Neural cell (in vitro differentiated cells): ENCODE results near the gene RAPGEF2. TPM values are rescaled to one million over a fixed set of nuclear protein-coding genes. Genes with fewer than 3 reads are reported as not detected.

Experiments
- H2AFZ ChIP-seq: fragments of 200-600, 300-800 bp; sonication (generic), shearing (Covaris generic); 2 replicates; pipeline ENCODE4 v1.6.0; 2014; ENCODE audit warnings: low read depth, mild to moderate bottlenecking, antibody characterized with exemption, low read length, moderate library complexity
- H3F3A ChIP-seq: fragments of 200-600 bp; shearing (Covaris generic); 2 replicates; pipeline ENCODE4 v1.6.1; 2016; ENCODE audit warnings: mild to moderate bottlenecking, moderate library complexity, mixed read lengths, antibody characterized with exemption, low read length; ENCODE audit not compliant: insufficient read depth, poor library complexity, severe bottlenecking
- H3K27ac ChIP-seq: fragments of 200-600, 300-800 bp; sonication (generic), shearing (Covaris generic); 2 replicates; pipeline ENCODE4 v1.5.1; 2014; ENCODE audit warnings: mild to moderate bottlenecking, low read length, moderate library complexity
- H3K27me3 ChIP-seq: fragments of 300-800, 200-600 bp; sonication (generic), shearing (Covaris generic); 2 replicates; pipeline ENCODE4 v1.6.0; 2014; ENCODE audit warnings: mild to moderate bottlenecking, low read depth, low read length, moderate library complexity; ENCODE audit not compliant: insufficient read depth
- H3K36me3 ChIP-seq: fragments of 300-800, 200-600 bp; sonication (generic), shearing (Covaris generic); 2 replicates; pipeline ENCODE4 v1.5.1; 2014; ENCODE audit warnings: mild to moderate bottlenecking, antibody characterized with exemption, low read length, moderate library complexity; ENCODE audit not compliant: insufficient read depth
- H3K4me2 ChIP-seq: fragments of 300-800, 200-600 bp; sonication (generic), shearing (Covaris generic); 2 replicates; pipeline ENCODE4 v1.6.0; 2014; ENCODE audit warnings: mild to moderate bottlenecking, low read length
- H3K4me3 ChIP-seq: fragments of 300-800, 200-600 bp; sonication (generic), shearing (Covaris generic); 2 replicates; pipeline ENCODE4 v1.5.1; 2014; ENCODE audit warnings: mild to moderate bottlenecking, low read length, moderate library complexity
- H3K79me2 ChIP-seq: fragments of 200-600 bp; shearing (Covaris generic); replicated peaks from 2 replicates; pipeline ENCODE4 v1.6.0; 2014; ENCODE audit warnings: mild to moderate bottlenecking, low read length, moderate library complexity; ENCODE audit not compliant: insufficient read depth
- H3K9ac ChIP-seq: fragments of 300-800, 200-600 bp; sonication (generic), shearing (Covaris generic); 2 replicates; pipeline ENCODE4 v1.6.1; 2016; ENCODE audit warnings: mild to moderate bottlenecking, low read length, mixed read lengths
- H3K9me2 ChIP-seq: fragments of 200-600 bp; shearing (Covaris generic); 2 replicates; pipeline ENCODE4 v1.6.1; 2016; ENCODE audit warnings: mild to moderate bottlenecking, low read length, mixed read lengths; ENCODE audit not compliant: insufficient read depth
- H3K9me3 ChIP-seq: fragments of 200-600, 300-800 bp; sonication (generic), shearing (Covaris generic); 2 replicates; pipeline ENCODE4 v1.6.1; 2016; ENCODE audit warnings: mild to moderate bottlenecking, mixed run types, low read length, moderate library complexity, mixed read lengths
- H4K20me1 ChIP-seq: fragments of 200-600 bp; shearing (Covaris generic); 2 replicates; pipeline ENCODE4 v1.6.1; 2016; ENCODE audit warnings: mild to moderate bottlenecking, mixed run types; ENCODE audit not compliant: insufficient read depth
- CTCF ChIP-seq: fragments of 450-650 bp; IDR thresholded peaks from 2 replicates; pipeline ENCODE4 v1.5.1; 2014; ENCODE audit warnings: antibody characterized with exemption, mild to moderate bottlenecking, moderate library complexity; ENCODE audit not compliant: poor library complexity, severe bottlenecking
- EP300 ChIP-seq: fragments of 450-650 bp; conservative IDR thresholded peaks from 2 replicates; pipeline ENCODE4 v1.6.1; 2014; ENCODE audit warnings: antibody characterized with exemption, mild to moderate bottlenecking, moderate library complexity; ENCODE audit not compliant: poor library complexity, severe bottlenecking
- EZH2 ChIP-seq: fragments of 200-600, 300-800 bp; shearing (Covaris generic), sonication (generic); IDR thresholded peaks from 2 replicates; pipeline ENCODE4 v1.6.1; 2014; ENCODE audit warnings: antibody characterized with exemption, low read length, borderline replicate concordance, mild to moderate bottlenecking; ENCODE audit not compliant: insufficient read depth, poor library complexity, severe bottlenecking
- MXI1 ChIP-seq: fragments of 450-650 bp; conservative IDR thresholded peaks from 2 replicates; pipeline ENCODE4 v1.6.1; 2014; ENCODE audit warnings: antibody characterized with exemption, mild to moderate bottlenecking; ENCODE audit not compliant: poor library complexity, severe bottlenecking
- POLR2AphosphoS5 ChIP-seq: IDR thresholded peaks from 2 replicates; pipeline ENCODE4 v1.6.1; 2012
- RAD21 ChIP-seq: fragments of 450-650 bp; conservative IDR thresholded peaks from 2 replicates; pipeline ENCODE4 v1.6.1; 2014; ENCODE audit warnings: antibody characterized with exemption, mild to moderate bottlenecking, moderate library complexity
- SMC3 ChIP-seq: fragments of 450-650 bp; conservative IDR thresholded peaks from 2 replicates; pipeline ENCODE4 v1.6.1; 2014; ENCODE audit warnings: antibody characterized with exemption, mild to moderate bottlenecking, moderate library complexity; ENCODE audit not compliant: poor library complexity
- TAF1 ChIP-seq: IDR thresholded peaks from 2 replicates; pipeline ENCODE4 v1.6.1; 2012; ENCODE audit warnings: low read depth
- polyA plus RNA-seq: library from polyadenylated mRNA; depleted of rRNA; stranded (reverse); fragments of >200 nt; gene quantifications from 2 replicates; pipeline ENCODE4 v1.2.3, GENCODE V29; 2014
- TF ChIP-seq, protein P1 (sequence below): IDR thresholded peaks from 2 replicates; pipeline ENCODE4 v1.6.1; 2012; ENCODE audit warnings: borderline replicate concordance

Gene RAPGEF2
- polyA plus RNA-seq, 1 donor from 2014 or later: 134 TPM

DNA sequence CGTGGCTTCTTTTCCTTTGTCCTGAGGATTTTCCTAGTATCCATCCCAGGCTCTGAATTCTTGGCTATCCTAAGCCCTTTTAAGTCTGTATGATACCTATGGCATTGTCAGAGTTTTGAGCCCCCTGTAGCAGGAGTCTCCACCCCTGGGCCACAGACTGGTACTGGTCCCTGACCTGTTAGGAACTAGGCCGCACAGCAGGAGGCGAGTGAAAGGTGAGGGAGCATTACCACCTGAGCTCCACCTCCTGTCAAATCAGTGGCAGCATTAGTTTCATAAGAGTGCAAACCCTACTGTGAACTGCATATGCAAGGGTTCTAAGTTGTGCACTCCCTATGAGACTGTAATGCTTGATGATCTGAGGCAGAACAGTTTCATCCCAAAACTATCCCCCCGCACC, 216.1 kb downstream of the RAPGEF2 start:
- no peaks in the 10 kb centered on the region for H3K27me3 ChIP-seq
- H3K79me2 ChIP-seq: peaks cover 23% of the 10 kb centered on the region
- TF ChIP-seq TAF1 (no peak), EZH2 (no peak)
- H3K4me2 ChIP-seq: no peak overlapping the region
- no peaks in the 10 kb centered on the region for H3K9me2 ChIP-seq
- H3K9ac ChIP-seq: no peak overlapping the region
- H3K27ac ChIP-seq: no peak overlapping the region
- peaks cover 26% of the 10 kb centered on the region for H3K36me3 ChIP-seq
- no peaks in the 10 kb centered on the region for H3K9me3 ChIP-seq
- peaks cover 5% of the 10 kb centered on the region for H3F3A ChIP-seq
- no peak overlapping the region for H3K4me3 ChIP-seq
- H4K20me1 ChIP-seq: no peaks in the 10 kb centered on the region
- H2AFZ ChIP-seq: no peak overlapping the region

DNA sequence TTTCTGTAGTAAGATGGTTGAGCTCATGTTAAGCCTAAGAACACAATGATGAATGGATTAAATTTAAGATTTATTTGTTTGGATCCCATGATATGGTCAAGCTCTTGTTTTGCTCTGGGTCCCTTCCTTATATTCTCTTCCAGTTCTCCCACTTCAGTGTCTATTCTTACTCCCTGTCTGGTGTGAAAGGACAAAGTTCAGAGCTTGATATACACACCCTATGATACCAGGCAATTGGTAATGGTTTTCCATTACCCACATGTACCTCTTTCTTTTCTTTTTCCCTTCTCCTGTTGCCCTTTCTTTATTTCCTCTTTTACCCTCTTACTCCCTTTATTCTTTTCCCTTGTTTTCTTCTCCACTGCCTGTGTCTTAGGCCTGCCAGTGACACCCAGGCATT, 223.6 kb downstream of the RAPGEF2 start:
- Histone ChIP-seq H3K9ac (no peak overlapping the region), H3F3A (no peaks in the 10 kb centered on the region), H3K4me3 (no peak overlapping the region), H3K27me3 (no peaks in the 10 kb centered on the region), H3K27ac (no peak overlapping the region), H3K79me2 (no peaks in the 10 kb centered on the region), H4K20me1 (no peaks in the 10 kb centered on the region), H3K36me3 (peaks cover 14% of the 10 kb centered on the region), H2AFZ (no peak overlapping the region), H3K9me3 (no peaks in the 10 kb centered on the region), H3K9me2 (no peaks in the 10 kb centered on the region), H3K4me2 (no peak overlapping the region)
- TF ChIP-seq, protein P1, sequence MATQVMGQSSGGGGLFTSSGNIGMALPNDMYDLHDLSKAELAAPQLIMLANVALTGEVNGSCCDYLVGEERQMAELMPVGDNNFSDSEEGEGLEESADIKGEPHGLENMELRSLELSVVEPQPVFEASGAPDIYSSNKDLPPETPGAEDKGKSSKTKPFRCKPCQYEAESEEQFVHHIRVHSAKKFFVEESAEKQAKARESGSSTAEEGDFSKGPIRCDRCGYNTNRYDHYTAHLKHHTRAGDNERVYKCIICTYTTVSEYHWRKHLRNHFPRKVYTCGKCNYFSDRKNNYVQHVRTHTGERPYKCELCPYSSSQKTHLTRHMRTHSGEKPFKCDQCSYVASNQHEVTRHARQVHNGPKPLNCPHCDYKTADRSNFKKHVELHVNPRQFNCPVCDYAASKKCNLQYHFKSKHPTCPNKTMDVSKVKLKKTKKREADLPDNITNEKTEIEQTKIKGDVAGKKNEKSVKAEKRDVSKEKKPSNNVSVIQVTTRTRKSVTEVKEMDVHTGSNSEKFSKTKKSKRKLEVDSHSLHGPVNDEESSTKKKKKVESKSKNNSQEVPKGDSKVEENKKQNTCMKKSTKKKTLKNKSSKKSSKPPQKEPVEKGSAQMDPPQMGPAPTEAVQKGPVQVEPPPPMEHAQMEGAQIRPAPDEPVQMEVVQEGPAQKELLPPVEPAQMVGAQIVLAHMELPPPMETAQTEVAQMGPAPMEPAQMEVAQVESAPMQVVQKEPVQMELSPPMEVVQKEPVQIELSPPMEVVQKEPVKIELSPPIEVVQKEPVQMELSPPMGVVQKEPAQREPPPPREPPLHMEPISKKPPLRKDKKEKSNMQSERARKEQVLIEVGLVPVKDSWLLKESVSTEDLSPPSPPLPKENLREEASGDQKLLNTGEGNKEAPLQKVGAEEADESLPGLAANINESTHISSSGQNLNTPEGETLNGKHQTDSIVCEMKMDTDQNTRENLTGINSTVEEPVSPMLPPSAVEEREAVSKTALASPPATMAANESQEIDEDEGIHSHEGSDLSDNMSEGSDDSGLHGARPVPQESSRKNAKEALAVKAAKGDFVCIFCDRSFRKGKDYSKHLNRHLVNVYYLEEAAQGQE: no peak
- TF ChIP-seq TAF1 (no peak), RAD21 (no peak), MXI1 (no peak), SMC3 (no peak), EP300 (no peak), CTCF (no peak), EZH2 (no peak), POLR2AphosphoS5 (no peak)

GRCh38 chr4:159328766-159329165, 225.9 kb downstream of the RAPGEF2 start:
- Histone ChIP-seq H3K36me3 (no peaks in the 10 kb centered on the region), H3K4me2 (no peak overlapping the region), H3K9ac (no peak overlapping the region), H3F3A (no peaks in the 10 kb centered on the region), H3K4me3 (no peak overlapping the region), H3K79me2 (no peaks in the 10 kb centered on the region), H4K20me1 (no peaks in the 10 kb centered on the region), H3K27ac (no peak overlapping the region), H3K27me3 (no peaks in the 10 kb centered on the region), H3K9me2 (no peaks in the 10 kb centered on the region), H3K9me3 (no peaks in the 10 kb centered on the region), H2AFZ (no peak overlapping the region)
- TF ChIP-seq CTCF: no peak
- TF ChIP-seq, protein P1: no peak
- no peak for TF ChIP-seq SMC3
- no peak for TF ChIP-seq RAD21
- no peak for TF ChIP-seq TAF1
- TF ChIP-seq MXI1: no peak
- no peak for TF ChIP-seq EP300
- TF ChIP-seq EZH2: no peak
- no peak for TF ChIP-seq POLR2AphosphoS5
